Measurements from ENCODE around the gene TRMT11. TPM values are rescaled to one million over a fixed set of nuclear protein-coding genes. Genes with fewer than 3 reads are reported as not detected.

TRMT11 gene
- total RNA-seq, 1 donor from 2014 or later = 17.7 TPM

- Histone ChIP-seq H3K27me3 (no peaks in the 10 kb centered on the region), H3K9me3 (no peaks in the 10 kb centered on the region), H3K4me3 (no peak overlapping the region), H3K36me3 (peaks cover 24% of the 10 kb centered on the region), H3K4me1 (no peaks in the 10 kb centered on the region), H3K27ac (no peak overlapping the region)
- intact Hi-C loops (cut with DNase I) = no loop called here
- no peak for TF ChIP-seq CTCF (IDR thresholded peaks at IDR 0.05)
- ATAC-seq (no peak), DNase-seq (no peak)
Measured at GRCh38 chr6:126050795-126051194, 64.5 kb downstream of the TRMT11 start.

- no peak for TF ChIP-seq CTCF (IDR thresholded peaks at IDR 0.05)
- Histone ChIP-seq H3K36me3 (peaks cover 24% of the 10 kb centered on the region), H3K9me3 (no peaks in the 10 kb centered on the region), H3K4me1 (no peaks in the 10 kb centered on the region), H3K4me3 (no peak overlapping the region), H3K27me3 (no peaks in the 10 kb centered on the region), H3K27ac (no peak overlapping the region)
- ATAC-seq (no peak), DNase-seq (no peak)
- intact Hi-C loops (cut with DNase I) = no loop called here
Measured at GRCh38 chr6:126051791-126052190, 65.5 kb downstream of the TRMT11 start.

- Histone ChIP-seq H3K36me3 (peaks cover 21% of the 10 kb centered on the region), H3K4me1 (no peaks in the 10 kb centered on the region), H3K27ac (no peak overlapping the region), H3K27me3 (no peaks in the 10 kb centered on the region), H3K4me3 (no peak overlapping the region), H3K9me3 (no peaks in the 10 kb centered on the region)
- ATAC-seq = no peak
- intact Hi-C loops (cut with DNase I) = no loop called here
- no peak for DNase-seq
- TF ChIP-seq CTCF (IDR thresholded peaks at IDR 0.05) = no peak
Measured at GRCh38 chr6:126052485-126052884, 66.1 kb downstream of the TRMT11 start.

DNA sequence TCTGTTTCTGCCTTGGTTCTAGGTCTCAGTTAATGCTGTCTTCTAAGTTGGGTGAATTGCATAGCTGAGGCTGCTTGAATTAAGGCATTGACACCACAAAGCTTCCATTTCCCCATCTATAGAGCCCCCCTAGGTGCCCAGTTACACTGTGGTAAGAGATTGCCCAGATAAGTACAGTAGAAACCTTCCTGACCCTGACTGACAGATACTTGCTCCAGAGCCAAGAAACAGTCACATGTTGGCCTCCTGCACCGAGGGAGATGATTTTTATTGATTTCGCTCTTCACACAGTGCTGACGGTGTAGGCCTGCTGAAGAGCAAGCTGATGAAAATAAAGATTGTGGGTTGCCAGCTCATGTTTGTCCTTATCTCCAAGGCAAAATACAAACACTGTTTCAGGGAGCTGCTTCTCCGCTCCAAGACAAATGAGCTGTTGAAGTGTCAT, 67.9 kb downstream of the TRMT11 start:
- Histone ChIP-seq H3K36me3 (peaks cover 5% of the 10 kb centered on the region), H3K27me3 (no peaks in the 10 kb centered on the region), H3K4me1 (no peaks in the 10 kb centered on the region), H3K27ac (no peak overlapping the region), H3K4me3 (no peak overlapping the region), H3K9me3 (no peaks in the 10 kb centered on the region)
- intact Hi-C loops (cut with DNase I) = no loop called here
- no peak for TF ChIP-seq CTCF (IDR thresholded peaks at IDR 0.05)
- ATAC-seq (peak; percentile 49), DNase-seq (no peak)

DNA sequence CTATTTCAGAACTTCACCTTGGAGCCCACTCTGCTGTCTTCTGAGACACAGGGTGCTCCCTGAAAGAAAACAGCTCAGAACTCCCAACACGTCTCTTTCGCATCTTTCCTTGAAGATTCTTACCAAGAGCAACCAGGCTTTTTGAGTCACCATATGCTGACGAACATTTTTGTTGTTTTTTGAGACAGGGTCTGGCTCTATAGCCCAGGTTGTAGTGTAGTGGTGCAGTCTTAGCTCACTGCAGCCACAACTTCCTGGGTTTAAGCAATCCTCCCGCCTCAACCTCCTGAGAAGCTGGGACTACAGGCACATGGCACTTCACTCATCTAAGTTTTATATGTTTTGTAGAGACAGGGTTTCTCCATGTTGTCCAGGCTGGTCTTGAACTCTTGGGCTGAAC, 68.5 kb downstream of the TRMT11 start:
- no peak for TF ChIP-seq CTCF (IDR thresholded peaks at IDR 0.05)
- DNase-seq = no peak
- Histone ChIP-seq H3K27ac (no peak overlapping the region), H3K4me3 (no peak overlapping the region), H3K36me3 (peaks cover 5% of the 10 kb centered on the region), H3K4me1 (no peaks in the 10 kb centered on the region), H3K9me3 (no peaks in the 10 kb centered on the region), H3K27me3 (no peaks in the 10 kb centered on the region)
- intact Hi-C loops (cut with DNase I) = no loop called here
- no peak for ATAC-seq

DNA sequence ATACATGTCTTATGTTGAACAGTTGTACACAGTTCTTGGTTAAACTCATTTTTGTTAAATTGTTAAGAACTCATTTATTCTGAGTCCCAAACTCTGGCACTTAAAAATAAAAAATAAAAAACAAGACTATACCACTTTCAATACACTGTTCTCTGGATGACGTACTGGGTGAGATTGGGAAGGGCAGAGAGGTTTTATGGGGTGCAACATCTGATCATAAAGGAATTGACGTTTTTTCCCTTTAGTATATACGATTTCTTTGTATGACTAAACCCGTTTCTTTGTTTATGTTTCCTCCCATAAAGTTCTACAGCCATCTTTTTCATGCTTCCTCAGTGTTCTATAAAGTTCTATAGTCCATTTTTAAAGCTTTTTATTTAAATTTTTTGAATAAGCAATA, 69.1 kb downstream of the TRMT11 start:
- Histone ChIP-seq H3K36me3 (peaks cover 5% of the 10 kb centered on the region), H3K27ac (no peak overlapping the region), H3K4me1 (no peaks in the 10 kb centered on the region), H3K4me3 (no peak overlapping the region), H3K9me3 (no peaks in the 10 kb centered on the region), H3K27me3 (no peaks in the 10 kb centered on the region)
- intact Hi-C loops (cut with DNase I) = no loop called here
- TF ChIP-seq CTCF (IDR thresholded peaks at IDR 0.05) = no peak
- no peak for ATAC-seq
- no peak for DNase-seq

Measured in upper lobe of right lung (tissue), 1 donor.